Tibial artery (tissue), 4 donors: ENCODE results near the gene IFT43.

Source experiments
- DNase-seq, 2 donors: peaks; one replicate each; pipeline ENCODE4 v3.0.0-alpha.2; 2019
- H3K27ac ChIP-seq, 2 donors: fragments of 200-600 bp; sonication (generic) in 1 of 2; 1 replicate in 1 of 2; 2 replicates in 1 of 2; pipeline ENCODE4 v1.5.1; 2018 to 2019; ENCODE audit warnings: mild to moderate bottlenecking in 1 of 2
- H3K27me3 ChIP-seq, 2 donors: fragments of 200-600 bp; sonication (generic) in 1 of 2; one replicate each; pipeline versions ENCODE4 v1.5.1 to v1.6.0; 2016 to 2019
- H3K36me3 ChIP-seq, 3 donors: fragments of 200-600 bp; sonication (generic) in 2 of 3; one replicate each; pipeline ENCODE4 v1.5.1; 2016 to 2019; ENCODE audit warnings: mild to moderate bottlenecking in 2 of 3
- H3K4me1 ChIP-seq, 4 donors: fragments of 200-600 bp; sonication (generic) in 2 of 4; 1 replicate in 3 of 4; 2 replicates in 1 of 4; pipeline ENCODE4 v1.5.1; 2016 to 2019
- H3K4me3 ChIP-seq, 2 donors: fragments of 200-600 bp; sonication (generic) in 1 of 2; 1 replicate in 1 of 2; 2 replicates in 1 of 2; pipeline ENCODE4 v1.5.1; 2018 to 2019; ENCODE audit warnings: mild to moderate bottlenecking in 2 of 2
- H3K9me3 ChIP-seq, 3 donors: fragments of 200-600 bp; sonication (generic) in 1 of 3; one replicate each; pipeline ENCODE4 v1.5.1; 2016 to 2019
- intact Hi-C: fragments of 100-400 bp; cut with DNase I; formaldehyde crosslinking; loops from one replicate; pipeline ENCODE4 v1.15.0; 2023; ENCODE audit warnings: low total_unique reads
- TF ChIP-seq, protein P1 (sequence below), 2 experiments: fragments of 200-600 bp in 1 of 2; fragments of 450-650 bp in 1 of 2; IDR thresholded peaks; one replicate each; pipeline ENCODE4 v1.5.1; 2017 to 2019; ENCODE audit warnings: antibody characterized with exemption in 2 of 2, mild to moderate bottlenecking in 1 of 2, moderate library complexity in 1 of 2

IFT43 gene

DNA sequence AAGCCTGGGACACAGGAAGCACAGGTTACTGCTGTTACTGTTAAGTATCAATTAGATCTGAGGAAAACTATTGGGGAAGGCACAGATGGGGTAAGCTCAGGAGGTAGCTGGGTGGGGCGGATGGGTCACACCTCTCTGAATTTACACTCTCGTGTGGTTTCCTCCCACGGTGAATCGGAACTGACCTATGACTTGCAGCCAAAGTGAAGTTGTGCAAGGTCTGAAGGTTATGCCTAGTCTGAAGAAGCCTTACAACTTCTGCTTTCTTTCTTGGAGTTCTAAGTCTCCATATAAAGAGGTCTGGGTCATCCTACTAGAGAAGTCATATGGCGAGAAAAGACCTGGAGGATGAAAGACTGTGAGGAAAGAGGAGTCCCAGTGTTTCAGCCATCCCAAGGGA, 140.5 kb downstream of the IFT43 start:
- Histone ChIP-seq H3K27ac (no peak overlapping the region), H3K27me3 (peaks cover 0 to 27% of the 10 kb centered on the region in 2 donors), H3K4me3 (no peak overlapping the region), H3K4me1 (no peaks in the 10 kb centered on the region), H3K9me3 (no peaks in the 10 kb centered on the region), H3K36me3 (no peaks in the 10 kb centered on the region)
- TF ChIP-seq, protein P1, sequence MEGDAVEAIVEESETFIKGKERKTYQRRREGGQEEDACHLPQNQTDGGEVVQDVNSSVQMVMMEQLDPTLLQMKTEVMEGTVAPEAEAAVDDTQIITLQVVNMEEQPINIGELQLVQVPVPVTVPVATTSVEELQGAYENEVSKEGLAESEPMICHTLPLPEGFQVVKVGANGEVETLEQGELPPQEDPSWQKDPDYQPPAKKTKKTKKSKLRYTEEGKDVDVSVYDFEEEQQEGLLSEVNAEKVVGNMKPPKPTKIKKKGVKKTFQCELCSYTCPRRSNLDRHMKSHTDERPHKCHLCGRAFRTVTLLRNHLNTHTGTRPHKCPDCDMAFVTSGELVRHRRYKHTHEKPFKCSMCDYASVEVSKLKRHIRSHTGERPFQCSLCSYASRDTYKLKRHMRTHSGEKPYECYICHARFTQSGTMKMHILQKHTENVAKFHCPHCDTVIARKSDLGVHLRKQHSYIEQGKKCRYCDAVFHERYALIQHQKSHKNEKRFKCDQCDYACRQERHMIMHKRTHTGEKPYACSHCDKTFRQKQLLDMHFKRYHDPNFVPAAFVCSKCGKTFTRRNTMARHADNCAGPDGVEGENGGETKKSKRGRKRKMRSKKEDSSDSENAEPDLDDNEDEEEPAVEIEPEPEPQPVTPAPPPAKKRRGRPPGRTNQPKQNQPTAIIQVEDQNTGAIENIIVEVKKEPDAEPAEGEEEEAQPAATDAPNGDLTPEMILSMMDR (IDR thresholded peaks at IDR 0.05): no peak
- DNase-seq: no peak
- intact Hi-C loops: no loop called here

- H3K27ac ChIP-seq: no peak overlapping the region
- peaks cover 0 to 60% of the 10 kb centered on the region in 2 donors for H3K27me3 ChIP-seq
- DNase-seq: no peak
- H3K9me3 ChIP-seq: no peaks in the 10 kb centered on the region
- intact Hi-C loops: no loop called here
- H3K36me3 ChIP-seq: no peaks in the 10 kb centered on the region
- H3K4me1 ChIP-seq: no peaks in the 10 kb centered on the region
- H3K4me3 ChIP-seq: no peak overlapping the region
- TF ChIP-seq, protein P1 (IDR thresholded peaks at IDR 0.05): no peak
Measured at GRCh38 chr14:76129851-76130576, 144.5 kb downstream of the IFT43 start.

- H3K9me3 ChIP-seq: no peaks in the 10 kb centered on the region
- no peaks in the 10 kb centered on the region for H3K36me3 ChIP-seq
- no peak overlapping the region for H3K27ac ChIP-seq
- H3K4me1 ChIP-seq: no peaks in the 10 kb centered on the region
- H3K4me3 ChIP-seq: no peak overlapping the region
- H3K27me3 ChIP-seq: peaks cover 0 to 70% of the 10 kb centered on the region in 2 donors
- intact Hi-C loops: no loop called here
- TF ChIP-seq, protein P1 (IDR thresholded peaks at IDR 0.05): no peak
- no peak for DNase-seq
Measured at GRCh38 chr14:76131071-76131965, 145.8 kb downstream of the IFT43 start.

GRCh38 chr14:76133103-76133502, 147.5 kb downstream of the IFT43 start:
- Histone ChIP-seq H3K36me3 (no peaks in the 10 kb centered on the region), H3K4me1 (peaks cover 0 to under 1% (median 0%) of the 10 kb centered on the region in 4 donors), H3K27me3 (peaks cover 0 to 77% of the 10 kb centered on the region in 2 donors), H3K27ac (no peak overlapping the region), H3K4me3 (no peak overlapping the region), H3K9me3 (no peaks in the 10 kb centered on the region)
- TF ChIP-seq, protein P1 (IDR thresholded peaks at IDR 0.05): no peak
- no peak for DNase-seq
- intact Hi-C loops: no loop called here
